Left renal pelvis (tissue), 4 donors: ENCODE results near the gene NEK6. TPM values are rescaled to one million over a fixed set of nuclear protein-coding genes. Genes with fewer than 3 reads are reported as not detected.

Source experiments
- DNase-seq, 4 donors: peaks; one replicate each; pipeline ENCODE4 v3.0.0-alpha.2; 2013; ENCODE audit warnings: low read depth in 4 of 4, low spot score in 3 of 4
- polyA plus RNA-seq, 4 donors: library from polyadenylated mRNA; unstranded; fragments of 120-200 nt; gene quantifications; one replicate each; pipeline ENCODE4 v1.2.1, GENCODE V29; 2013; ENCODE audit not compliant: insufficient read length in 4 of 4

NEK6 gene
- polyA plus RNA-seq, 4 donors: 26.6 to 65.1 (median 28.6) TPM

- no peak for DNase-seq
These were observed 17.0 kb downstream of the NEK6 start for GRCh38 chr9:124274738-124275137.

DNA sequence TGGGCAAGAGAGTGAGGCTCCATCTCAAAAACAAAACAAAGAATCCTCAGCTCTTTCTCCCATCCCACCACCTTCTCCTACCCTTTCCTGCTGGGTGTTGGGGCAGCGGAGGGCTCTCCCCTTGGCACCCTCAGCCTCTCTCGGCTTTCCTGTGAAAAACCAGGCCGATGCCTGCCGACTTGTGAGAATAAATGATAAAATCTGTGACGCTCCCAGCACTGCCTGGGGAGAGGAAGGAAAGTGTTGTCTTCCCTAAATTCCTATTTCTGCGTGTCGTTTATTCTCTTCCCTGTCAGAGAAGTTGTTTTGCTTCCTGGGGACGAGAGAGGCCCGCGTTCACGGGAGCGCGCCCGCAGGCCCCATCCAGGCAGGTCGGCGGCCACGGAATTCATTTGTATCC lies 19.7 kb downstream of the NEK6 start:
- no peak for DNase-seq

GRCh38 chr9:124278054-124278540 lies 20.3 kb downstream of the NEK6 start:
- no peak for DNase-seq

GRCh38 chr9:124279531-124280175 lies 21.9 kb downstream of the NEK6 start:
- no peak for DNase-seq

DNA sequence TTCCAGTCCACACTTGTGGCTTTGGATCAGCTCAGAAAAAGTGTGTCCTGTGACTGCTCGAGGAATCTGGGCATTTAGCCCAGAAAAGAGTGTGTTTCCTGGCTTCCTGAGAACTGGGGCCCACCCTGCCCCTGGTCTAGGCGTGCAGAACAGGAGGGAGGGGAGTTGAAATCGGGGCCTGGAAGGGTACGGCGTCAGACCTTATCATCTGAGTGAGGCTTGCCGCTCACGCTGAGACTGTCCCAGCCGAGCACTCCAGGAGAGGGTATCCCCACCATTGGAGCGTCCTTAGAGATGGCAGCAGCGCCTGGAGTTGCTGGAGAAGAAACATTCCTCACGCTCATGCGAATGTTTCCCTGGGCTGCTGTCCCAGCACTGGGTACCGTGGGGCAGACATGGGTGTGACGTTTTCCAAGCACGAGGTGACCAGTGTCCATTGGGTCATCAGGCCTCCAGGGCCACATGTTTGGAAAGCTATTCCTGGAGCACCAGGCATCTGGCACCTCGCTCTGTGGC lies 22.5 kb downstream of the NEK6 start:
- no peak for DNase-seq

DNA sequence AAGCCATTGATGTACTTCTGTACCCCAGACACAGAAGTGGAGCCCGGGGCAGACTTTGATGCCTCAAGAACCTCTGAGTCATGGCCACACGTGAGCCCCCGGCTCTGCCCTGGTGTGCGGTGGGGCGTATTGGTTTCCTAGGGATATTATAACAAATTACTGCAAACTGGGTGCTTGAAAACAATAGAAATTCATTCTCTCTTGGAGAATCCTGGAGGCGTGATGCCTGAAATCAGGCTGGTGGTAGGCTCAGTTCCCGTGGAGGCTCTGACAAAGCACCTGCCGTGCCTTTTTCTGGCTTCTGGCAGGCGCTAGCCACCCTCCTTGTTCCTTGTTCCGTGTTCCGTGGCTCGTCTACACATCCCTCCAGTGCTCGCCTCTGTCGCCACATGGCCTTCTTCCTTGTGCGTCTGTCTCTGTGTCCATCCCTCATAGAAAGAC lies 24.2 kb downstream of the NEK6 start:
- DNase-seq: no peak

GRCh38 chr9:124282442-124283227 lies 24.9 kb downstream of the NEK6 start:
- no peak for DNase-seq

DNA sequence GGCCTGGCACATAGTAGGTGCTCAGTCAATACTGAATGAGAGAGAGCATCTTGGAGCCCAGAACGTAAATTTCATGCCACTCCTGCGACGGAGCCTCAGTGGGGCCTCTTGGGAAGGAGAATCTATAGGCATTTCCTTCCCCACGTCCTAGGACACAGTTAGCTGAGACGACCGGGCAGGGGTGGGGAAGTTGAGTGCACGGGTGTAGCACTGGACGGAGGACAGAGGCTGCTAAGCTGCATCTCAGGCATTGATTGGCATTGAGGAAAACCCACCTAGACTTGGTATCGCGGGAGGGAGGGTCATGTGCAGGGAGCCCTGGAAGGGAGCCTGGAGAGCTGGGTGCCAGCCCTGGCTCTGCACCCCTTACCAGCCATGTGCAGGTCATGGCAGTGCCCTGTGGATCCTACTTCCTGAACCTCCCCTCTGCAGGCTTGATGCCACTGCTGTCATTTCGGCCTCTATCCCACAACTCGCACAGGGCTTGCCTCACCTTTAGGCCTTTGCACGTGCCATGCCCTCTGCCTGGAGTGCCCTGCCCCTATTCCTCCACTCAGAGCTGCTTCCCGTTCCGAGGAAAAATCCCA lies 25.6 kb downstream of the NEK6 start:
- no peak for DNase-seq

- DNase-seq: no peak
These were observed 26.6 kb downstream of the NEK6 start for GRCh38 chr9:124284237-124284831.

- no peak for DNase-seq
These were observed 27.2 kb downstream of the NEK6 start for GRCh38 chr9:124284940-124285441.

- no peak for DNase-seq
These were observed 27.7 kb downstream of the NEK6 start for GRCh38 chr9:124285490-124285889.

DNA sequence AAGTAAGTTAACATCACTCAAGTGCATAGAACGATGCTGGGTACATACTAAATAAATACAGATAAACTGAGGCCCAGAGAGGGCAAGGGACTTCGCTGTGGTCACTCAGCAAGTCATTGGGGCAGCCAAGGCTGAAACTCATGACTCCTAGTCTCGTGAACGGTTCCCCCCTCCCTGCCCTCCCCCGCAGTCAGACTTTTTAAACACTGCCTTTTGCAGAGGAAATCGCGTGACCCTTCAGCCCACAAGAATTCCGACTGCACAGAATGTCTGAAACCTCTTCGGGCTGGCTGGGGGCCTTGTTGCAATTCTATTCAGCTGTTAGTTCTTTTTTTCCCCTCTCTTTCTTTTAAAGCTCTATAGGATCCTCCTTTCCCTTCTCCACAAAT lies 28.1 kb downstream of the NEK6 start:
- peak; percentile 56 to 65 (median 62) for DNase-seq

DNA sequence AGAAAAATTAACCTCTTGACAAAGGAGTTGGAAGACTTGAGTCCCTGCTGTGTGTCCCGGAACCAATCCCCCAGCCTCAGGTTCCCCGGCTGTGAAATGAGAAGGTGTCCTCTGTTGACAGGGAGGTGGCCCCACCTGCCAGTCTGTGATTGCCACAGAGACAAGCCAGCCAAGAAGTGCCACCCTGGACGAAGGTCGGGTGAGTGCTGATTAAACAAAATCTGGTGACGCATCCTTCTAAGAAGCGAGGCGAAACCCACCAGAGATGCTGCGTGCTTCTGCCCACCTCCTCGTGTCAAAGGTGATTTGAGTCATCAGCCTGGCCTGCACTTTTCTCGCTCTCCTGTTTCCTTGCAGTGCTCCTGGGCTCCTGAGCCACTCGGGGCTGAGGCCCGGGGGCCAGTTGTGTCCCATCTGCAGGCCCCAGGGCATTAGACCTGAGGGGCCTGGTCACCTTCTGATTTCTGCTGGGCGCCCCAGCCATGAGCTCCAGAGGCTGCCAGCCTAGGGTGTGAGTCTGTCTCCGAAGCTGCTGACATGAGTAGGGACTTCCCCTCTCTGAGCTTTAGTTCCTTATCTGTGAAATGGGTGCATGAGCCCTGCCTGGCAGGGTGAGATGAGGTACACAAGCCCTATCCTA lies 28.7 kb downstream of the NEK6 start:
- DNase-seq: no peak

DNA sequence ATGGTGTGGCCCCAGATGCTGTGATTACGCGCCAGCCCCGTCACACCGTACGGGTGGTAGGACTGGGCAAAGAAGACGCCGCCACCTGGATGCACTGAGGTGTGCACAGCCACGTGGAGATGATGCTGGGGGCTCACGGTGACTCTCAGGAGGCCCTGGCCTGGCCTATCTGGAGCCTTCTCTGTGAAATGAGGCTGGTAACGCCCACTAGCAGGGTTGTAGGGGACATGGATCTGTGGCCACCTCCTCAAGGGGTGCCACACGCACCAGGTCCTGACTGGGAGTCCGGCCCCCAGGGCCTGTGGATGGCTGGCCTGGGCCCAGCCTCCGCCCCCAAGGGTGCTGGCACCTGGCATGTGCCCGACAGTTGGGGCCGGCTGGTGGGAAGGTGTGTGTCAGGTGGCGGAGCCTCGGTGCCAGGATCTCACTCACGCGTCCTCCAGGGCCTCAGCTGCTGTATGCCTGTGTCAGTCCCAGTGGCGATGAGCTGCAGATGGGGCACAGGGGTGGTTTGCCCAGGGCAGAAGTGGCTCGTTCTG lies 32.4 kb downstream of the NEK6 start:
- no peak for DNase-seq

- DNase-seq: no peak
These were observed 33.2 kb downstream of the NEK6 start for GRCh38 chr9:124290743-124291554.

DNA sequence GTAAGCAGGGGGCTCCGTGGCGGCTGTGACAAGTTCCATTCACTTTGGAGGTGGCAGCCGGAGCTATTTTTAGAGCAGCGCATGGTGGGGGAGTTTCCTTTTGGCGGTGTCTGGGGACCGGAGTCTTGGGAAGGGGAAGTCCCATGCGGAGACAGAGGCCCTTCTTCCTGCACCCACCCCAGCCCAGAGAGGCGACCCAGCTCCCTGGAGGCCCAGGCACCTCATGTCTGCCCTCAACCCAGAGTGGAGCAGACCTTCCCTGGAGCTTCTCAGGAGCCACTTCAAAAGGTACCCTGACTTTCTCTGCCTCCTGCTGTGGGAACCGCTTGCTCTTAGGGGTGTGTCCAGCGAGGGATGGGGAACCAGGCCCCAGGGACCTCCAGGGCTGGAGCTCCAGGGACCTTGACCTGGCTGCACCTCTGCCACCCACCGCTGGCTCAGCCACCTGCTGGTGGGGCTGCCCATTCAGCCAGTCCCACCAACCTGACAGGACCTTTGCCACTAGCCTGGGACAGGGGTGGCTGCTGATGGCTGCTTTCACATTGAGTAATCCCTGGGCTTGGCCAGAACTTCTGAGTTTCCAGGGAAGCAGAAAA lies 34.1 kb downstream of the NEK6 start:
- DNase-seq: no peak

DNA sequence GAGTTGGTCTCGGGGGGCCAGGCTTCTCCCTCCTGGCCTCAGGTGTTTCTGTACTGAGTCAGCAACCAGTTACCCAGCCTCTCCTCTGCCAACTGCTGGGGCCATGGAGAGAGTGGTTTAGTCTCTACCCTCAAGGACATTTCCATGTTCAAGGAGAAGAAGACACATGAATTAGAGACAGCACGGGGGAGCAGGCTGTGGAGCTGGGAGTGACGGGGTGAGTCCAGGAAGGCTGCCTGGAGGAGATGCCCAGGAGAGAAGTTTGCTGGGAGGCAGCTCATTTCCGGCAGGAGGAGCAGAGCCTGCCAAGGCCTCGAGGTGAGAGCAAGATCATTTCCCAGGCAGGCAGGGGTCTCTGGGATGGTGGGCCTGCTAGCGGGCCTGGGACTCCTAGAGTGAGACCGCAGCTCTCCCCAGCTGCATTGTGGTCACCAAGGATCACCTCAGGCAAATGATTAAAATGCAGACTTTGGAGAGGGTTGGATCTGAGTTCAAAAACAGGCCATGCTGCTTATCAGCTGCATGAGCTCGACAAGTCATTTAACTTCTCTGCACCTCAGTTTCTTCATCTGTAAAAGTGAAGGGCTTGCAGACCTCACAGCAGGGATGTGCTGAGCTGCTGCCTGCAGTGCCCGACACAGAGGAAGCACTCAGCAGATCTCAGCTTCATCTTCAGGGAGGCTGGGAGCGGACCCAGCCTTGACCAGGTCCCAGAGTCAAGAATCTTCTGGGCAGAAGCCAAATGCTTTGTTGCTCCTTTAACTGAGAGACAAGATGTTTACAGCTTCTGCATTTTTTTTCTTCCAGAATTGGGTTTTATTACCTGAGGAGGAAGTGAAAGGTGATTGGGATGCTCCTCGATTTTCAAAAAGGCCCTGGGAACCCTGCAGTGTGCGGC lies 35.2 kb downstream of the NEK6 start:
- DNase-seq: no peak
